Neuronal stem cell (in vitro differentiated cells): ENCODE data around the gene MICAL1.

Experiments
- DNase-seq: peaks from one replicate; pipeline ENCODE4 v3.0.0-alpha.2; 2013; ENCODE audit warnings: low spot score
- H2AFZ ChIP-seq: one replicate; pipeline ENCODE4 v1.6.1; 2013; ENCODE audit warnings: mild to moderate bottlenecking, low read length, inconsistent platforms
- H2AK5ac ChIP-seq: 2 replicates; pipeline ENCODE4 v1.6.1; 2013; ENCODE audit warnings: low read depth, mild to moderate bottlenecking, inconsistent platforms, low read length, moderate library complexity, mixed read lengths
- H2BK120ac ChIP-seq: 2 replicates; pipeline ENCODE4 v1.6.1; 2013; ENCODE audit warnings: low read depth, mild to moderate bottlenecking, inconsistent platforms, low read length, moderate library complexity, mixed read lengths
- H2BK12ac ChIP-seq: one replicate; pipeline ENCODE4 v1.6.1; 2013; ENCODE audit warnings: low read length, inconsistent platforms
- H2BK15ac ChIP-seq: 2 replicates; pipeline ENCODE4 v1.6.1; 2013; ENCODE audit warnings: mild to moderate bottlenecking, low read length, inconsistent platforms, mixed read lengths
- H2BK5ac ChIP-seq: one replicate; pipeline ENCODE4 v1.6.1; 2013; ENCODE audit warnings: inconsistent platforms, mild to moderate bottlenecking, low read length, moderate library complexity
- H3K14ac ChIP-seq: one replicate; pipeline ENCODE4 v1.6.1; 2013; ENCODE audit warnings: low read length, inconsistent platforms
- H3K18ac ChIP-seq: 2 replicates; pipeline ENCODE4 v1.6.1; 2013; ENCODE audit warnings: low read length, inconsistent platforms
- H3K23ac ChIP-seq: 2 replicates; pipeline ENCODE4 v1.6.1; 2013; ENCODE audit warnings: low read depth, mild to moderate bottlenecking, mixed read lengths, low read length, inconsistent platforms; ENCODE audit not compliant: poor library complexity
- H3K27ac ChIP-seq: replicated peaks from 3 replicates; pipeline ENCODE4 v1.5.1; 2013; ENCODE audit warnings: low read length, inconsistent platforms
- H3K27me3 ChIP-seq, 3 experiments: 2 replicates each; pipeline ENCODE4 v1.6.1; 2013; ENCODE audit warnings: low read length in 3 of 3, mild to moderate bottlenecking in 2 of 3, inconsistent platforms in 1 of 3, low read depth in 1 of 3, mixed read lengths in 1 of 3, moderate library complexity in 1 of 3; ENCODE audit not compliant: control insufficient read depth in 3 of 3, insufficient read depth in 3 of 3
- H3K36me3 ChIP-seq, 2 donors: replicated peaks in 1 of 2; 2 replicates each; pipeline ENCODE4 v1.6.1; 2013; ENCODE audit warnings: low read length in 2 of 2; ENCODE audit not compliant: control insufficient read depth in 2 of 2, insufficient read depth in 2 of 2
- H3K4ac ChIP-seq: 2 replicates; pipeline ENCODE4 v1.6.1; 2013; ENCODE audit warnings: inconsistent platforms, mild to moderate bottlenecking, low read length, moderate library complexity
- H3K4me1 ChIP-seq, 2 donors: 1 replicate in 1 of 2; 2 replicates in 1 of 2; pipeline ENCODE4 v1.6.1; 2013; ENCODE audit warnings: low read length in 2 of 2, low read depth in 1 of 2; ENCODE audit not compliant: control insufficient read depth in 2 of 2, insufficient read depth in 1 of 2
- H3K4me2 ChIP-seq: one replicate; pipeline ENCODE4 v1.6.1; 2013; ENCODE audit warnings: mild to moderate bottlenecking, low read length, inconsistent platforms; ENCODE audit not compliant: insufficient read depth, poor library complexity, severe bottlenecking
- H3K4me3 ChIP-seq, 2 donors: 2 replicates each; pipeline ENCODE4 v1.5.1; 2013; ENCODE audit warnings: low read length in 2 of 2, mild to moderate bottlenecking in 2 of 2, inconsistent platforms in 1 of 2, moderate library complexity in 1 of 2
- H3K79me1 ChIP-seq: one replicate; pipeline ENCODE4 v1.6.1; 2013; ENCODE audit warnings: low read depth, mild to moderate bottlenecking, inconsistent platforms, low read length, moderate library complexity
- H3K9ac ChIP-seq: one replicate; pipeline ENCODE4 v1.6.1; 2013; ENCODE audit warnings: mild to moderate bottlenecking, low read depth, low read length, inconsistent platforms; ENCODE audit not compliant: poor library complexity
- H3K9me3 ChIP-seq, 2 donors: replicated peaks in 1 of 2; 2 replicates each; pipeline versions ENCODE3 to v1.6.1; 2013; ENCODE audit warnings: low read length in 2 of 2, mild to moderate bottlenecking in 2 of 2, inconsistent platforms in 1 of 2, low read depth in 1 of 2, mixed read lengths in 1 of 2, moderate library complexity in 1 of 2; ENCODE audit not compliant: control insufficient read depth in 2 of 2, insufficient read depth in 1 of 2
- H4K8ac ChIP-seq: one replicate; pipeline ENCODE4 v1.6.1; 2013; ENCODE audit warnings: low read depth, mild to moderate bottlenecking, inconsistent platforms, low read length, moderate library complexity
- H4K91ac ChIP-seq: one replicate; pipeline ENCODE4 v1.6.1; 2013; ENCODE audit warnings: low read length, low read depth, mild to moderate bottlenecking, inconsistent platforms; ENCODE audit not compliant: poor library complexity
- WGBS, 2 donors: extraction: QIAGEN DNeasy Blood & Tissue Kit; methylation state at CpG; one replicate each; pipeline ENCODE4 v1.1.7; 2013; ENCODE audit warnings: missing lambda C conversion rate in 2 of 2, mixed read lengths in 1 of 2; ENCODE audit not compliant: insufficient read length in 2 of 2, insufficient replicate concordance in 1 of 2; ENCODE audit errors: extremely low coverage in 2 of 2; 5-methylcytosine and 5-hydroxymethylcytosine counted together

The MICAL1 gene

DNA sequence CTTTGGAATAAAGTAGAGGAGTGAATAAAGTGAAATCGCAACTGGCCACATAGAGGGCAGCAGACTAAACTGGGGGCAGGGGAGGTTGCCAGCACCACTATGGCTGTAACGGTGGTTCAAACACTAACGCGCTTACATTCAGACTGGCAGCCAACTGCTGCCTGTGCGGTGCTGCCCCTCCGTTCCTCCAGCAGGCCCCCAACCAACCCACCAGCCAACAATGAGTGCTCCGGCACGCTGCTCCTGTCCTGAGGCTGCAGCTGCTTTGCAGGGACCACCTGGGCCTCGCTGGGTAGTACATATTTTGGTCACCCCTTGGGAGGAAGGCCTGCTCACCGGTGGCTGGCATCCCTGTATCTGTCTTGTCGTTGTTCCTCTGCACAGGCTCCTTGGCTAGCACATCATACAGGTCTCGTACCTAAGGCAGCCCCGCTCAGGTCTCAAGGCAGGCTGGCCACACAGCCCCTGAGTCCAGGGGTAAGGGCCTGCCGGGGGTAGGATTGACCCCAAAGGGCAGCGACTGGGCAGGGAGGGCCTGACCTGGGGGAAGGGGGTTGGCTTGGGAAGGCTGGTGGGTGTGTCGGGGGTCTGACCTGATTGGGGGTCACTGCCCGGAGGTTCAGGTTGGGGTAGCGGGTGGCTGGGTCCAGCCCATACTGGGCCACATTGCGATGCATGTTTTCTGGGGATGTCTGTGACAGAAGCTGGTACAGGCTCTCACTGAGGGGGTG lies 6.3 kb downstream of the MICAL1 start:
- WGBS, 2 donors = no CpG with 5 or more reads among the region's 19 CpGs
- Histone ChIP-seq H3K4ac (no peak overlapping the region), H3K36me3 (peaks cover 39 to 62% of the 10 kb centered on the region in 2 donors)

DNA sequence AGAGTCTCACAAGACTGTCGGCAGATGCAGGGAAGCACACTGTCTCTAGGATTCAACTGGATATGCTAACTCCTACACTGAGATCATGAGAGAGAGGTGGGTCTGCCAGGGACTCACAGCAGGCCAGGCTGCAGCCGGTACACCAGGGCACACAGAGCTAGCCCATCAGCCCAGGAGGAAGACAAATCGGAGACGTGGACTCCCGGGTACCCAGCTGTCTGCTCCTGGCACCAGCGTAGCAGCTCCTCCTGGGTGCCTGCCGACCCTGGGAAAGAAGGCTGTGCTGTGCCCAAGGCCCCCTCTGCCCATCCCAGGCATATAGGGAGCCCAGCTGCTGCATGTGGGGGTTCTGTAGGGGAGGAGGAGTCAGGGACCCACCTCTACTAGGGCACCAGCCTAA lies 7.0 kb downstream of the MICAL1 start:
- Histone ChIP-seq H3K4me1 (peaks cover 0 to 1% of the 10 kb centered on the region in 2 donors), H3K14ac (no peak overlapping the region), H3K23ac (no peak overlapping the region), H3K36me3 (peaks cover 45 to 66% of the 10 kb centered on the region in 2 donors), H3K27ac (no peak overlapping the region), H3K4ac (no peak overlapping the region), H2BK15ac (no peak overlapping the region), H3K9ac (no peak overlapping the region), H3K79me1 (peaks cover 4% of the 10 kb centered on the region), H2BK120ac (no peak overlapping the region), H2BK5ac (no peak overlapping the region), H2AFZ (no peak overlapping the region), H3K4me3 (no peak overlapping the region), H2AK5ac (no peak overlapping the region), H3K9me3 (no peaks in the 10 kb centered on the region), H3K4me2 (no peak overlapping the region), H4K8ac (no peak overlapping the region), H3K27me3 (no peaks in the 10 kb centered on the region), H3K18ac (no peak overlapping the region), H4K91ac (no peak overlapping the region), H2BK12ac (no peak overlapping the region)
- WGBS, 2 donors = no CpG with 5 or more reads among the region's 7 CpGs
- DNase-seq = no peak

More for the DNA sequence above, 6.3 kb downstream of the MICAL1 start:
- Histone ChIP-seq H3K4me1 (peaks cover under 1 to 7% of the 10 kb centered on the region in 2 donors), H2BK5ac (no peak overlapping the region), H2AK5ac (no peak overlapping the region), H4K8ac (no peak overlapping the region), H3K27me3 (no peaks in the 10 kb centered on the region), H3K23ac (no peak overlapping the region), H3K18ac (no peak overlapping the region), H3K4me2 (no peak overlapping the region), H3K9me3 (no peaks in the 10 kb centered on the region), H3K14ac (no peak overlapping the region), H2BK120ac (no peak overlapping the region), H2BK12ac (no peak overlapping the region), H3K9ac (peak overlapping the region; percentile 38), H3K4me3 (peak overlapping the region in 1 of 2 donors; percentile 35), H4K91ac (no peak overlapping the region), H3K27ac (no peak overlapping the region), H2AFZ (no peak overlapping the region), H2BK15ac (no peak overlapping the region), H3K79me1 (peaks cover 9% of the 10 kb centered on the region)
- no peak for DNase-seq

DNA sequence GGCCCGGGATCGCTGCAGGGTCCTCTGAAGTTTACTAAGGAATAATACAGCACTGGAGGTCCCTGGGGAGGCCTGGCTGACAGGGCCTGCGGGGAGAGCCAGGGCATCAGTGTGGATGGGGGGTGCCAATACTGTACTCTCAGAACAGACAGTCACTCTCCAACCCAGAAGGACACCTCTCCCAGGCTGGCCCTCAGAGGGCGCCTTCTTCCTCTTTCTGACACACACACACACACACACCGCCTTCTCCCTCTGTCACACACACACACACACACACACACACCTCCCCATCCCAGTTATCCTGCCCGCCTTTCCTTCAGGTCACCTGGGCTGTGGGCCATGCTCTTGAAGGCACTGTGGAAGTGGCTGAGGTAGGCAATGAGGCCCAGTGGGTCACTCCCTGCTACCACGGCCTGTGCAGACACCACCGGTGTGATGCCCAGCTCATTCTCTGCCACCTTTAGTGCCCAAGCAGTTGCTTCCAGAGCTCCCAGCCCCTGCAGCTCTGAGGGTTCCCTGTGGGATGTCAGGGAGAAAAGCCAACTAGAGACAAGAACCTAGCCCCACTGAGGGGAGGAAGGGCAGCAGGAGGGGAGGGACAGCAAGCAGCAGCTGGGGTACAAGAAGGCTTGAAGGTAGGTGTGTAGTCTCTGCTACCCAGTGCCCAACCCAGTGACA lies 7.6 kb downstream of the MICAL1 start:
- Histone ChIP-seq H4K91ac (no peak overlapping the region), H2BK5ac (no peak overlapping the region), H3K18ac (no peak overlapping the region), H3K23ac (no peak overlapping the region), H2BK12ac (no peak overlapping the region), H3K79me1 (no peaks in the 10 kb centered on the region), H3K4me2 (no peak overlapping the region), H3K4ac (no peak overlapping the region), H3K14ac (no peak overlapping the region), H2BK15ac (no peak overlapping the region), H4K8ac (no peak overlapping the region), H2BK120ac (no peak overlapping the region), H2AFZ (no peak overlapping the region), H3K9me3 (no peaks in the 10 kb centered on the region), H3K36me3 (peaks cover 47 to 65% of the 10 kb centered on the region in 2 donors), H3K4me3 (no peak overlapping the region), H3K27me3 (no peaks in the 10 kb centered on the region), H3K9ac (no peak overlapping the region), H2AK5ac (no peak overlapping the region), H3K4me1 (peaks cover 0 to 1% of the 10 kb centered on the region in 2 donors), H3K27ac (no peak overlapping the region)
- no peak for DNase-seq
- no CpG with 5 or more reads among the region's 8 CpGs for WGBS, 2 donors

DNA sequence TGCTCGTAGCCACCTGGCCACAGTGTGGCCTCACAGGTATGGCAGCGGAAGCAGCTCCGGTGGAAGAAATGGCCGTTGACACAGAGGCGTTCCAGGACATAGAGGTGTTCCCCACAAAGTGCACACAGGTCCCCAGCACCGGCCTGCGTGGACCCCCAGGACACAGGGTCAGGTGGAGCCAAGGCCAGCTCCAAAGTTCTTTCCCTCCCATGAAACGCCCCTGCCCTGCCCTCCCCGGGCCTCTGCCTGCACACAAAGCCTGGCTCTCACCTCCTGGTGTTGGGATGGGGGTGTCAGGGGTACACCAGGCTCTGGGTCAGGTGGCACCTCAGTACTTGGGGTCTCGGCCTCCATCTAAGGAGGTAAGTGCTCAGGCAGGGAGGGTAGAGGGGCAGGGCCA lies 8.5 kb downstream of the MICAL1 start:
- Histone ChIP-seq H3K36me3 (peaks cover 52 to 70% of the 10 kb centered on the region in 2 donors), H3K23ac (no peak overlapping the region), H3K9me3 (no peaks in the 10 kb centered on the region), H2BK5ac (no peak overlapping the region), H2BK120ac (no peak overlapping the region), H3K79me1 (peaks cover 1% of the 10 kb centered on the region), H3K18ac (no peak overlapping the region), H3K27me3 (no peaks in the 10 kb centered on the region), H2AK5ac (no peak overlapping the region), H3K9ac (no peak overlapping the region), H4K8ac (no peak overlapping the region), H2AFZ (no peak overlapping the region), H3K4me3 (no peak overlapping the region), H4K91ac (no peak overlapping the region), H3K4me1 (peaks cover 0 to 2% of the 10 kb centered on the region in 2 donors), H3K4ac (no peak overlapping the region), H3K14ac (peak overlapping the region; percentile 43), H3K27ac (no peak overlapping the region), H2BK15ac (no peak overlapping the region), H2BK12ac (no peak overlapping the region), H3K4me2 (no peak overlapping the region)
- no peak for DNase-seq
- WGBS, 2 donors = no CpG with 5 or more reads among the region's 10 CpGs
